Endothelial cell of umbilical vein (primary cell): ENCODE measurements around the gene LGR6. TPM values are rescaled to one million over a fixed set of nuclear protein-coding genes. Genes with fewer than 3 reads are reported as not detected.

Experiments used
- BruUV-seq: library from RNA; stranded (reverse); fragments of 400-500 nt; replicated peaks from 2 replicates; lab custom pipeline; 2021; lab: Mats Ljungman, UMichigan
- CTCF ChIA-PET: fragments of 300-600, 350-600 bp; sonication (Branson Sonifier 250); formaldehyde crosslinking; loops from one replicate; lab custom pipeline; 2021; ENCODE audit warnings: antibody characterized with exemption, inconsistent platforms; lab: Charles Lee
- POLR2A ChIA-PET: fragments of 300-600, 350-600 bp; sonication (Branson Sonifier 250); formaldehyde crosslinking; loops from one replicate; lab custom pipeline; 2021; ENCODE audit warnings: antibody characterized with exemption, inconsistent platforms; lab: Charles Lee
- DNase-seq: peaks from one replicate; pipeline ENCODE4 v3.0.0-alpha.2; 2011; ENCODE audit warnings: low read depth, low spot score
- FAIRE-seq: peaks from 2 replicates; lab custom pipeline; 2011; peaks lifted over from hg19 to GRCh38; lab: Jason Lieb, UNC
- H2AFZ ChIP-seq: 2 replicates; pipeline ENCODE4 v1.6.0; 2012; ENCODE audit warnings: low read depth, low read length, control low read depth, inconsistent platforms
- H3K27ac ChIP-seq: 2 replicates; pipeline ENCODE4 v1.5.1; 2011; ENCODE audit warnings: low read depth, mild to moderate bottlenecking, control low read depth, low read length, moderate library complexity; ENCODE audit not compliant: insufficient read depth
- H3K27me3 ChIP-seq, 2 experiments: 2 replicates each; pipeline versions ENCODE4 v1.6.0 to v1.6.1; 2011; ENCODE audit warnings: low read length in 2 of 2, mixed read lengths in 1 of 2; ENCODE audit not compliant: control insufficient read depth in 2 of 2, insufficient read depth in 2 of 2
- H3K36me3 ChIP-seq, 2 experiments: 2 replicates in 1 of 2; 3 replicates in 1 of 2; pipeline ENCODE4 v1.5.1; 2011; ENCODE audit warnings: low read length in 2 of 2, mild to moderate bottlenecking in 1 of 2, moderate library complexity in 1 of 2; ENCODE audit not compliant: control insufficient read depth in 2 of 2, insufficient read depth in 2 of 2; ENCODE audit errors: extremely low read depth in 1 of 2
- H3K4me1 ChIP-seq: 3 replicates; pipeline ENCODE4 v1.5.1; 2011; ENCODE audit warnings: mild to moderate bottlenecking, low read length; ENCODE audit not compliant: control insufficient read depth, insufficient read depth; ENCODE audit errors: extremely low read depth
- H3K4me2 ChIP-seq: 2 replicates; pipeline ENCODE4 v1.6.1; 2011; ENCODE audit warnings: low read length, control low read depth, mixed read lengths; ENCODE audit not compliant: insufficient read depth
- H3K4me3 ChIP-seq, 3 experiments: fragments of 200-600 bp in 1 of 3; sonication (generic), shearing (Covaris generic) in 1 of 3; replicated peaks in 1 of 3; 2 replicates each; pipeline ENCODE4 v1.5.1; 2011 to 2016; ENCODE audit warnings: control low read depth in 3 of 3, low read length in 3 of 3, mild to moderate bottlenecking in 2 of 3, inconsistent platforms in 1 of 3, low read depth in 1 of 3, moderate library complexity in 1 of 3; ENCODE audit not compliant: insufficient read depth in 1 of 3
- H3K79me2 ChIP-seq: 2 replicates; pipeline ENCODE4 v1.6.0; 2012; ENCODE audit warnings: low read length, inconsistent platforms; ENCODE audit not compliant: control insufficient read depth, insufficient read depth
- H3K9ac ChIP-seq: replicated peaks from 2 replicates; pipeline ENCODE3; 2011; ENCODE audit warnings: low read length, control low read depth; ENCODE audit not compliant: insufficient read depth; ENCODE audit errors: extremely low read depth
- H3K9me1 ChIP-seq: replicated peaks from 3 replicates; pipeline ENCODE4 v1.6.0; 2011; ENCODE audit warnings: mild to moderate bottlenecking, low read length; ENCODE audit not compliant: control insufficient read depth, insufficient read depth; ENCODE audit errors: extremely low read depth
- H3K9me3 ChIP-seq: replicated peaks from 2 replicates; pipeline ENCODE4 v1.5.1; 2012; ENCODE audit warnings: low read length, inconsistent platforms; ENCODE audit not compliant: control insufficient read depth, insufficient read depth
- H4K20me1 ChIP-seq: replicated peaks from 2 replicates; pipeline ENCODE3; 2011; ENCODE audit warnings: mild to moderate bottlenecking, low read length; ENCODE audit not compliant: control insufficient read depth, insufficient read depth; ENCODE audit errors: extremely low read depth
- CTCF ChIP-seq, 2 donors: IDR thresholded peaks; 1 replicate in 1 of 2; 2 replicates in 1 of 2; pipeline ENCODE4 v1.5.1; 2011; ENCODE audit warnings: low read length in 2 of 2, mild to moderate bottlenecking in 2 of 2, moderate library complexity in 2 of 2, control low read depth in 1 of 2, inconsistent platforms in 1 of 2, low read depth in 1 of 2; ENCODE audit not compliant: insufficient read depth in 1 of 2; ENCODE audit errors: extremely low read depth in 1 of 2
- EZH2 ChIP-seq: IDR thresholded peaks from 2 replicates; pipeline ENCODE4 v1.6.1; 2012; ENCODE audit warnings: borderline replicate concordance, low read depth, mild to moderate bottlenecking, moderate library complexity, low read length, inconsistent platforms; ENCODE audit not compliant: severe bottlenecking
- FOS ChIP-seq: IDR thresholded peaks from 2 replicates; pipeline ENCODE4 v1.6.1; 2011; ENCODE audit warnings: mild to moderate bottlenecking, low read length, moderate library complexity, borderline replicate concordance; ENCODE audit not compliant: insufficient read depth
- GATA2 ChIP-seq: IDR thresholded peaks from 2 replicates; pipeline ENCODE4 v1.7.0; 2011; ENCODE audit warnings: low read depth, mild to moderate bottlenecking, moderate library complexity, mixed read lengths, low read length; ENCODE audit not compliant: insufficient read length, insufficient read depth
- JUN ChIP-seq: IDR thresholded peaks from 2 replicates; pipeline ENCODE4 v1.6.1; 2011; ENCODE audit warnings: borderline replicate concordance, low read depth; ENCODE audit not compliant: insufficient read length, insufficient read depth
- MAX ChIP-seq: IDR thresholded peaks from 2 replicates; pipeline ENCODE4 v1.6.1; 2011; ENCODE audit not compliant: insufficient read depth, insufficient read length
- MYC ChIP-seq: IDR thresholded peaks from one replicate; pipeline ENCODE4 v1.6.1; 2011; ENCODE audit warnings: mild to moderate bottlenecking, low read depth, low read length
- POLR2A ChIP-seq: IDR thresholded peaks from 2 replicates; pipeline ENCODE4 v1.6.1; 2012; ENCODE audit warnings: low read depth, mild to moderate bottlenecking, control low read depth, low read length
- POLR2AphosphoS5 ChIP-seq: IDR thresholded peaks from 2 replicates; pipeline ENCODE4 v1.6.1; 2012; ENCODE audit warnings: low read depth, mild to moderate bottlenecking, control low read depth, low read length, moderate library complexity; ENCODE audit not compliant: insufficient read depth
- dilution Hi-C: fragments of 300-500 bp; cut with MboI; formaldehyde crosslinking; loops from one replicate; pipeline ENCODE4 v1.15.0; 2019; ENCODE audit warnings: low sequenced_read_pairs; ENCODE audit not compliant: extremely low pct_ligation_motif_present
- intact Hi-C: fragments of 100-400 bp; cut with micrococcal nuclease; formaldehyde crosslinking; loops from one replicate; pipeline ENCODE4 v1.10.0; 2022
- polyA plus RNA-seq, 4 experiments: library from polyadenylated mRNA; depleted of rRNA in 3 of 4; stranded (reverse) in 3 of 4; unstranded in 1 of 4; fragments of >200 nt; gene quantifications; 2 replicates each; pipeline versions ENCODE4 v1.2.1 to v1.2.3, GENCODE V29; 2011 to 2012; ENCODE audit warnings: missing spikeins in 1 of 4
- total RNA-seq: library from RNA; stranded (reverse); gene quantifications from 2 replicates; pipeline ENCODE4 v1.2.3, GENCODE V29; 2021

Gene LGR6
- total and polyA plus RNA-seq, 2 donors (not counting 3 experiments of a cell fraction or from before 2014, with no cell fraction given): not detected

- H2AFZ ChIP-seq: no peak overlapping the region
- POLR2A ChIA-PET: no interaction called here
- H3K27ac ChIP-seq: no peak overlapping the region
- H3K9ac ChIP-seq: no peak overlapping the region
- no peak for TF ChIP-seq MAX
- no peak for TF ChIP-seq JUN
- no peak for TF ChIP-seq GATA2
- TF ChIP-seq EZH2: no peak
- no peak for TF ChIP-seq MYC
- no peak for TF ChIP-seq POLR2AphosphoS5
- BruUV-seq: no TSS peak
- FAIRE-seq: no peak
- no peaks in the 10 kb centered on the region for H3K9me1 ChIP-seq
- H3K4me3 ChIP-seq: no peak overlapping the region
- no peak for DNase-seq
- H3K9me3 ChIP-seq: no peaks in the 10 kb centered on the region
- H3K27me3 ChIP-seq: no peaks in the 10 kb centered on the region
- H3K4me1 ChIP-seq: peaks cover 12% of the 10 kb centered on the region
- H4K20me1 ChIP-seq: no peaks in the 10 kb centered on the region
- H3K79me2 ChIP-seq: no peaks in the 10 kb centered on the region
- intact Hi-C loops: no loop called here
- CTCF ChIA-PET: no interaction called here
- H3K4me2 ChIP-seq: no peak overlapping the region
- dilution Hi-C loops: no loop called here
- H3K36me3 ChIP-seq: no peaks in the 10 kb centered on the region
Measured at GRCh38 chr1:202150187-202150586, 43.4 kb upstream of the LGR6 start.

- no peaks in the 10 kb centered on the region for H3K27me3 ChIP-seq
- no peak overlapping the region for H3K27ac ChIP-seq
- CTCF ChIA-PET: no interaction called here
- H3K4me3 ChIP-seq: no peak overlapping the region
- POLR2A ChIA-PET: no interaction called here
- TF ChIP-seq MYC (no peak), POLR2AphosphoS5 (no peak), GATA2 (no peak), CTCF (IDR thresholded peaks at IDR 0.05; ENCODE audit: extremely low read depth in 1 of 2, insufficient read depth in 1 of 2, low read depth in 1 of 2, low read length in 2 of 2) (no peak), POLR2A (no peak), EZH2 (no peak), FOS (no peak), JUN (no peak), MAX (no peak)
- no peak overlapping the region for H3K9ac ChIP-seq
- DNase-seq: no peak
- intact Hi-C loops (no loop called here), dilution Hi-C loops (no loop called here)
- no peaks in the 10 kb centered on the region for H4K20me1 ChIP-seq
- H3K9me3 ChIP-seq: no peaks in the 10 kb centered on the region
- no peaks in the 10 kb centered on the region for H3K9me1 ChIP-seq
- H3K79me2 ChIP-seq: no peaks in the 10 kb centered on the region
- H3K36me3 ChIP-seq: no peaks in the 10 kb centered on the region
- no peak for FAIRE-seq
- BruUV-seq: no TSS peak
- no peak overlapping the region for H2AFZ ChIP-seq
- no peak overlapping the region for H3K4me2 ChIP-seq
- H3K4me1 ChIP-seq: peaks cover 11% of the 10 kb centered on the region
Measured at GRCh38 chr1:202150602-202151001, 43.0 kb upstream of the LGR6 start.
